Measurements from ENCODE around the gene HOXD8. TPM values are rescaled to one million over a fixed set of nuclear protein-coding genes. Genes with fewer than 3 reads are reported as not detected.

HOXD8 gene
- total and polyA plus RNA-seq, 2 of the 8 experiments (the other 6 are each of a cell fraction or from before 2014, with no cell fraction given): not detected

GRCh38 chr2:176080540-176081375 is 48.7 kb upstream of the HOXD8 start (continued):
- TF ChIP-seq RNF2 (IDR thresholded peaks at IDR 0.05; ENCODE audit: borderline replicate concordance, low read depth, low read length, missing control alignments, poor library complexity, severe bottlenecking) (peak; percentile 89), KDM4A (IDR thresholded peaks at IDR 0.05; ENCODE audit: low read depth, low read length, severe bottlenecking) (peak; percentile 69), E2F6 (IDR thresholded peaks at IDR 0.05) (peak; percentile 83), CTBP2 (IDR thresholded peaks at IDR 0.05; ENCODE audit: borderline replicate concordance, insufficient read depth, insufficient read length, low read length) (peak; percentile 85), ATF3 (IDR thresholded peaks at IDR 0.05; ENCODE audit: insufficient read depth, low read depth, low read length) (no peak), SP1 (IDR thresholded peaks at IDR 0.05; ENCODE audit: low read depth, low read length) (no peak)
